Progenitor cell of endocrine pancreas (in vitro differentiated cells): ENCODE measurements around the gene BCL7B. TPM values are rescaled to one million over a fixed set of nuclear protein-coding genes. Genes with fewer than 3 reads are reported as not detected.

ENCODE experiments used
- DNase-seq: peaks from one replicate; pipeline ENCODE4 v3.0.0; 2021; ENCODE audit warnings: low spot score; ENCODE audit not compliant: unreplicated experiment
- H3K27ac Mint-ChIP-seq: 2 replicates; pipeline ENCODE4 v1.8.0; 2021; ENCODE audit warnings: mild to moderate bottlenecking, moderate library complexity, mixed read lengths
- H3K27me3 Mint-ChIP-seq: 2 replicates; pipeline ENCODE4 v1.8.0; 2021; ENCODE audit warnings: mixed read lengths
- H3K36me3 Mint-ChIP-seq: 2 replicates; pipeline ENCODE4 v1.8.0; 2022; ENCODE audit warnings: mixed read lengths; ENCODE audit not compliant: insufficient read depth
- H3K4me1 Mint-ChIP-seq: 2 replicates; pipeline ENCODE4 v1.8.0; 2021; ENCODE audit warnings: low read depth, mixed read lengths
- H3K4me3 Mint-ChIP-seq: 2 replicates; pipeline ENCODE4 v1.8.0; 2021; ENCODE audit warnings: low read depth, mild to moderate bottlenecking, moderate library complexity, mixed read lengths
- H3K9me3 Mint-ChIP-seq: 2 replicates; pipeline ENCODE4 v1.8.0; 2021; ENCODE audit warnings: low read depth, mixed read lengths
- long read RNA-seq: library from polyadenylated mRNA; unstranded; transcript quantifications from one replicate; pipeline ENCODE4 v2.0.0, GENCODE V29; 2020
- total RNA-seq: library from RNA; stranded (reverse); gene quantifications from 2 replicates; pipeline ENCODE4 v1.2.1, GENCODE V29; 2021
- TF ChIP-seq, protein P1 (sequence below): fragments of 200-600 bp; sonication (generic); IDR thresholded peaks from one replicate; pipeline ENCODE4 v1.5.0; 2021; ENCODE audit warnings: antibody characterized with exemption, mild to moderate bottlenecking; ENCODE audit not compliant: unreplicated experiment

Gene BCL7B
- 37.8 and 46.1 TPM in 2 replicates for total RNA-seq
- long read RNA-seq, transcript BCL7B-201 (6 exons, 1,975 nt): major isoform, 6 of 15 reads
- long read RNA-seq, partial matches to known transcripts: 1 of 15 reads
- long read RNA-seq, other reads (novel, unspliced or antisense): 1 of 15 reads

DNA sequence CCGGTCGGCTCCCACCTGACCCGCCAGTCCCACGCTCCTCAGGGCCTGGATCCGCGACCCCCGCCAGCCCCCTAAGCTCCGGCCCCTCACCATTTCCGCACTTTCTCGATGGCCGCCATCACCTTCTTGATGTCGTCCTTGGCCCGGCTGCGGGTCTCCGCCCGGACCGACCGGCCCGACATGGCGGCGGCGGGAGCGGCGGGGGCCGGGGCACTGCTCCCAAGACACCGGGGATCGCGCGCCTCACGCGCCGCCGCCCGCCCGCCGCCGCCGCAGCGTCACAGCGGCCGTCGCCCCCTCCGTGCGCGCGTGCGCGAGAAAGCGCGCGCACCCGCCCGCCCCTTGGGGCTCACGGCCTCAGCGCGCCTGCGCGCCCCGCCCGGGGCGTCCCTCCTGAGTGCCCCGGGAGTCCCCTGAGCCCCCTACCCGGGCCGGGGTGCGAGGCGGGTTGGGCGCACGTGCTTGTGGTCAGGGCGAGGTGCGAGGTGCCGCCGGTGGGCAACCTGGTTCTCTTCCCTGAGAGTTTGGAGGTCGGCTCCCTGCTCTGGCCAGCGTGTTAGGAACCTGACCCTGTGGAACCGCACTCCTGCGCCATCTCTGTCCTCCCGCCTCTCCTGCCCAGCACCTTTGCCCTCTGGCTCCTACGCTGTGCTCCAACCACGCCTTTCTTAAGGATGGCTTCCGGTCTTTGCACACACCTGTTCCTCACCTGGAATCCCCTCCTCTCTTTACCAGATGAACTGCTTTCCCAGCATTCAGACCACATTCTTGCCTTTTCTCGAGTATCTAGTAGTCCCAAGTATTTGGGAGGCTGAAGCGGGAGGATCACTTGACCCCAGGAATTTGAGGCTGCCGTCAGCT lies at the start of gene BCL7B:
TSS of gene BCL7B (minus strand) at position 294 of the 861 bp plus-strand sequence. CDS start at position 182, 112 bp downstream.
- peak within 1 kb of the TSS; percentile 87 for H3K4me3 Mint-ChIP-seq
- TF ChIP-seq, protein P1, sequence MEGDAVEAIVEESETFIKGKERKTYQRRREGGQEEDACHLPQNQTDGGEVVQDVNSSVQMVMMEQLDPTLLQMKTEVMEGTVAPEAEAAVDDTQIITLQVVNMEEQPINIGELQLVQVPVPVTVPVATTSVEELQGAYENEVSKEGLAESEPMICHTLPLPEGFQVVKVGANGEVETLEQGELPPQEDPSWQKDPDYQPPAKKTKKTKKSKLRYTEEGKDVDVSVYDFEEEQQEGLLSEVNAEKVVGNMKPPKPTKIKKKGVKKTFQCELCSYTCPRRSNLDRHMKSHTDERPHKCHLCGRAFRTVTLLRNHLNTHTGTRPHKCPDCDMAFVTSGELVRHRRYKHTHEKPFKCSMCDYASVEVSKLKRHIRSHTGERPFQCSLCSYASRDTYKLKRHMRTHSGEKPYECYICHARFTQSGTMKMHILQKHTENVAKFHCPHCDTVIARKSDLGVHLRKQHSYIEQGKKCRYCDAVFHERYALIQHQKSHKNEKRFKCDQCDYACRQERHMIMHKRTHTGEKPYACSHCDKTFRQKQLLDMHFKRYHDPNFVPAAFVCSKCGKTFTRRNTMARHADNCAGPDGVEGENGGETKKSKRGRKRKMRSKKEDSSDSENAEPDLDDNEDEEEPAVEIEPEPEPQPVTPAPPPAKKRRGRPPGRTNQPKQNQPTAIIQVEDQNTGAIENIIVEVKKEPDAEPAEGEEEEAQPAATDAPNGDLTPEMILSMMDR: no peak
- peak; percentile 62 for DNase-seq
- peaks cover 18% of the 10 kb centered on the region for H3K4me1 Mint-ChIP-seq
- peaks cover 8% of the 10 kb centered on the region for H3K27me3 Mint-ChIP-seq
- H3K36me3 Mint-ChIP-seq: peaks cover 3% of the 10 kb centered on the region
- H3K9me3 Mint-ChIP-seq: no peaks in the 10 kb centered on the region
- peak within 1 kb of the TSS; percentile 97 for H3K27ac Mint-ChIP-seq

GRCh38 chr7:73605601-73606220 lies 48.2 kb upstream of the BCL7B start:
- Mint-ChIP-seq H3K27ac (no peak overlapping the region), H3K4me3 (no peak overlapping the region), H3K27me3 (peaks cover 9% of the 10 kb centered on the region), H3K36me3 (no peaks in the 10 kb centered on the region), H3K4me1 (no peaks in the 10 kb centered on the region), H3K9me3 (no peaks in the 10 kb centered on the region)
- TF ChIP-seq, protein P1: no peak
- no peak for DNase-seq

- no peak for DNase-seq
- no peak overlapping the region for H3K27ac Mint-ChIP-seq
- TF ChIP-seq, protein P1: no peak
- H3K4me1 Mint-ChIP-seq: no peaks in the 10 kb centered on the region
- H3K36me3 Mint-ChIP-seq: no peaks in the 10 kb centered on the region
- peaks cover 23% of the 10 kb centered on the region for H3K27me3 Mint-ChIP-seq
- H3K4me3 Mint-ChIP-seq: no peak overlapping the region
- no peaks in the 10 kb centered on the region for H3K9me3 Mint-ChIP-seq
Observed at GRCh38 chr7:73602721-73603651, 45.5 kb upstream of the BCL7B start.

DNA sequence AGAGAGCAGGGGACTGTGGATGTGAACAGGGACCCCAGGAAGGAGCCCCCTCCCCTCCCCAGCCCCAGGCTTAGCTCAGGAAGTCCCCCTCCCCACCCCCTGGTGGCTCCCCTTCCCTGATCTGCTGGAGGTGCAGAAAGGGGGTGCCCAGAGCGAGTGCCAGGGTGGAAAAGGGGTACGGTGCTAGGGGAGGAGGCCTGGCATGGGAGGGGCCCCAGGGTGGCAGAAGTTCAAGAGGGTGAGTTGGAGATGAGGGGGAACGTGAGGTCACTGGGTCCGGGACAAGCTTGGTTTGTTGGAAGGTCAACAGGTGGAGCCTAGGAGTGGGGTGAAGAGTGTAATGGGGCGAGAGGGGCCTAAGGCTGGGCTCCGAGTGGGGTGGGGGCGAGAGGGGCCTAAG lies 42.4 kb upstream of the BCL7B start:
- Mint-ChIP-seq H3K36me3 (no peaks in the 10 kb centered on the region), H3K27me3 (peaks cover 25% of the 10 kb centered on the region), H3K27ac (no peak overlapping the region), H3K4me1 (no peaks in the 10 kb centered on the region), H3K9me3 (no peaks in the 10 kb centered on the region), H3K4me3 (no peak overlapping the region)
- TF ChIP-seq, protein P1: no peak
- no peak for DNase-seq
